Endothelial cell of umbilical vein (primary cell): ENCODE measurements around the gene CHID1. TPM values are rescaled to one million over a fixed set of nuclear protein-coding genes. Genes with fewer than 3 reads are reported as not detected.

Source experiments
- BruUV-seq: library from RNA; stranded (reverse); fragments of 400-500 nt; replicated peaks from 2 replicates; lab custom pipeline; 2021; lab: Mats Ljungman, UMichigan
- CTCF ChIA-PET: fragments of 300-600, 350-600 bp; sonication (Branson Sonifier 250); formaldehyde crosslinking; loops from one replicate; lab custom pipeline; 2021; ENCODE audit warnings: antibody characterized with exemption, inconsistent platforms; lab: Charles Lee
- POLR2A ChIA-PET: fragments of 300-600, 350-600 bp; sonication (Branson Sonifier 250); formaldehyde crosslinking; loops from one replicate; lab custom pipeline; 2021; ENCODE audit warnings: antibody characterized with exemption, inconsistent platforms; lab: Charles Lee
- DNase-seq: peaks from one replicate; pipeline ENCODE4 v3.0.0-alpha.2; 2011; ENCODE audit warnings: low read depth, low spot score
- FAIRE-seq: peaks from 2 replicates; lab custom pipeline; 2011; peaks lifted over from hg19 to GRCh38; lab: Jason Lieb, UNC
- H2AFZ ChIP-seq: 2 replicates; pipeline ENCODE4 v1.6.0; 2012; ENCODE audit warnings: low read depth, low read length, control low read depth, inconsistent platforms
- H3K27ac ChIP-seq: 2 replicates; pipeline ENCODE4 v1.5.1; 2011; ENCODE audit warnings: low read depth, mild to moderate bottlenecking, control low read depth, low read length, moderate library complexity; ENCODE audit not compliant: insufficient read depth
- H3K27me3 ChIP-seq, 2 experiments: 2 replicates each; pipeline versions ENCODE4 v1.6.0 to v1.6.1; 2011; ENCODE audit warnings: low read length in 2 of 2, mixed read lengths in 1 of 2; ENCODE audit not compliant: control insufficient read depth in 2 of 2, insufficient read depth in 2 of 2
- H3K36me3 ChIP-seq, 2 experiments: 2 replicates in 1 of 2; 3 replicates in 1 of 2; pipeline ENCODE4 v1.5.1; 2011; ENCODE audit warnings: low read length in 2 of 2, mild to moderate bottlenecking in 1 of 2, moderate library complexity in 1 of 2; ENCODE audit not compliant: control insufficient read depth in 2 of 2, insufficient read depth in 2 of 2; ENCODE audit errors: extremely low read depth in 1 of 2
- H3K4me1 ChIP-seq: 3 replicates; pipeline ENCODE4 v1.5.1; 2011; ENCODE audit warnings: mild to moderate bottlenecking, low read length; ENCODE audit not compliant: control insufficient read depth, insufficient read depth; ENCODE audit errors: extremely low read depth
- H3K4me2 ChIP-seq: 2 replicates; pipeline ENCODE4 v1.6.1; 2011; ENCODE audit warnings: low read length, control low read depth, mixed read lengths; ENCODE audit not compliant: insufficient read depth
- H3K4me3 ChIP-seq, 3 experiments: fragments of 200-600 bp in 1 of 3; sonication (generic), shearing (Covaris generic) in 1 of 3; replicated peaks in 1 of 3; 2 replicates each; pipeline ENCODE4 v1.5.1; 2011 to 2016; ENCODE audit warnings: control low read depth in 3 of 3, low read length in 3 of 3, mild to moderate bottlenecking in 2 of 3, inconsistent platforms in 1 of 3, low read depth in 1 of 3, moderate library complexity in 1 of 3; ENCODE audit not compliant: insufficient read depth in 1 of 3
- H3K79me2 ChIP-seq: 2 replicates; pipeline ENCODE4 v1.6.0; 2012; ENCODE audit warnings: low read length, inconsistent platforms; ENCODE audit not compliant: control insufficient read depth, insufficient read depth
- H3K9ac ChIP-seq: replicated peaks from 2 replicates; pipeline ENCODE3; 2011; ENCODE audit warnings: low read length, control low read depth; ENCODE audit not compliant: insufficient read depth; ENCODE audit errors: extremely low read depth
- H3K9me1 ChIP-seq: replicated peaks from 3 replicates; pipeline ENCODE4 v1.6.0; 2011; ENCODE audit warnings: mild to moderate bottlenecking, low read length; ENCODE audit not compliant: control insufficient read depth, insufficient read depth; ENCODE audit errors: extremely low read depth
- H3K9me3 ChIP-seq: replicated peaks from 2 replicates; pipeline ENCODE4 v1.5.1; 2012; ENCODE audit warnings: low read length, inconsistent platforms; ENCODE audit not compliant: control insufficient read depth, insufficient read depth
- H4K20me1 ChIP-seq: replicated peaks from 2 replicates; pipeline ENCODE3; 2011; ENCODE audit warnings: mild to moderate bottlenecking, low read length; ENCODE audit not compliant: control insufficient read depth, insufficient read depth; ENCODE audit errors: extremely low read depth
- CTCF ChIP-seq, 2 donors: IDR thresholded peaks; 1 replicate in 1 of 2; 2 replicates in 1 of 2; pipeline ENCODE4 v1.5.1; 2011; ENCODE audit warnings: low read length in 2 of 2, mild to moderate bottlenecking in 2 of 2, moderate library complexity in 2 of 2, control low read depth in 1 of 2, inconsistent platforms in 1 of 2, low read depth in 1 of 2; ENCODE audit not compliant: insufficient read depth in 1 of 2; ENCODE audit errors: extremely low read depth in 1 of 2
- EZH2 ChIP-seq: IDR thresholded peaks from 2 replicates; pipeline ENCODE4 v1.6.1; 2012; ENCODE audit warnings: borderline replicate concordance, low read depth, mild to moderate bottlenecking, moderate library complexity, low read length, inconsistent platforms; ENCODE audit not compliant: severe bottlenecking
- FOS ChIP-seq: IDR thresholded peaks from 2 replicates; pipeline ENCODE4 v1.6.1; 2011; ENCODE audit warnings: mild to moderate bottlenecking, low read length, moderate library complexity, borderline replicate concordance; ENCODE audit not compliant: insufficient read depth
- GATA2 ChIP-seq: IDR thresholded peaks from 2 replicates; pipeline ENCODE4 v1.7.0; 2011; ENCODE audit warnings: low read depth, mild to moderate bottlenecking, moderate library complexity, mixed read lengths, low read length; ENCODE audit not compliant: insufficient read length, insufficient read depth
- JUN ChIP-seq: IDR thresholded peaks from 2 replicates; pipeline ENCODE4 v1.6.1; 2011; ENCODE audit warnings: borderline replicate concordance, low read depth; ENCODE audit not compliant: insufficient read length, insufficient read depth
- MAX ChIP-seq: IDR thresholded peaks from 2 replicates; pipeline ENCODE4 v1.6.1; 2011; ENCODE audit not compliant: insufficient read depth, insufficient read length
- MYC ChIP-seq: IDR thresholded peaks from one replicate; pipeline ENCODE4 v1.6.1; 2011; ENCODE audit warnings: mild to moderate bottlenecking, low read depth, low read length
- POLR2A ChIP-seq: IDR thresholded peaks from 2 replicates; pipeline ENCODE4 v1.6.1; 2012; ENCODE audit warnings: low read depth, mild to moderate bottlenecking, control low read depth, low read length
- POLR2AphosphoS5 ChIP-seq: IDR thresholded peaks from 2 replicates; pipeline ENCODE4 v1.6.1; 2012; ENCODE audit warnings: low read depth, mild to moderate bottlenecking, control low read depth, low read length, moderate library complexity; ENCODE audit not compliant: insufficient read depth
- dilution Hi-C: fragments of 300-500 bp; cut with MboI; formaldehyde crosslinking; loops from one replicate; pipeline ENCODE4 v1.15.0; 2019; ENCODE audit warnings: low sequenced_read_pairs; ENCODE audit not compliant: extremely low pct_ligation_motif_present
- intact Hi-C: fragments of 100-400 bp; cut with micrococcal nuclease; formaldehyde crosslinking; loops from one replicate; pipeline ENCODE4 v1.10.0; 2022
- polyA plus RNA-seq, 4 experiments: library from polyadenylated mRNA; depleted of rRNA in 3 of 4; stranded (reverse) in 3 of 4; unstranded in 1 of 4; fragments of >200 nt; gene quantifications; 2 replicates each; pipeline versions ENCODE4 v1.2.1 to v1.2.3, GENCODE V29; 2011 to 2012; ENCODE audit warnings: missing spikeins in 1 of 4
- total RNA-seq: library from RNA; stranded (reverse); gene quantifications from 2 replicates; pipeline ENCODE4 v1.2.3, GENCODE V29; 2021

Gene CHID1
- total and polyA plus RNA-seq, 2 donors (not counting 3 experiments of a cell fraction or from before 2014, with no cell fraction given) = 89.8 to 107 TPM

- H4K20me1 ChIP-seq = no peaks in the 10 kb centered on the region
- FAIRE-seq (no peak), DNase-seq (no peak)
- TF ChIP-seq POLR2A = no peak
- TF ChIP-seq MAX = no peak
- TF ChIP-seq FOS = no peak
- no peak for TF ChIP-seq EZH2
- no peak for TF ChIP-seq JUN
- TF ChIP-seq POLR2AphosphoS5 = no peak
- no peak for TF ChIP-seq GATA2
- TF ChIP-seq MYC = no peak
- TF ChIP-seq CTCF (IDR thresholded peaks at IDR 0.05; ENCODE audit: extremely low read depth in 1 of 2, insufficient read depth in 1 of 2, low read depth in 1 of 2, low read length in 2 of 2) = no peak
- H3K27me3 ChIP-seq = no peaks in the 10 kb centered on the region
- no peak overlapping the region for H3K9ac ChIP-seq
- no peak overlapping the region for H3K4me3 ChIP-seq
- H3K79me2 ChIP-seq = no peaks in the 10 kb centered on the region
- no peak overlapping the region for H3K4me2 ChIP-seq
- no peak overlapping the region for H2AFZ ChIP-seq
- H3K9me1 ChIP-seq = no peaks in the 10 kb centered on the region
- dilution Hi-C loops (no loop called here), intact Hi-C loops (no loop called here)
- H3K36me3 ChIP-seq = no peaks in the 10 kb centered on the region
- no peak overlapping the region for H3K27ac ChIP-seq
- no peaks in the 10 kb centered on the region for H3K4me1 ChIP-seq
- ChIA-PET CTCF (interaction anchor here (0.9 to 1.8 kb wide), 5 partner anchors 8 to 196 kb away, joined by 3 to 12 read pairs (median 4); no protein-coding TSS in a partner anchor), POLR2A (no interaction called here)
- no TSS peak for BruUV-seq
- H3K9me3 ChIP-seq = no peaks in the 10 kb centered on the region
These were observed 54.8 kb downstream of the CHID1 start for GRCh38 chr11:855796-856195.
